Measurements from ENCODE around the gene LRRTM1.

The LRRTM1 gene

GRCh38 chr2:80302314-80303005 is 2.1 kb downstream of the LRRTM1 start:
- no peak for DNase-seq (ENCODE audit: low read depth in 2 of 2)

- no peak for DNase-seq (ENCODE audit: low read depth in 2 of 2)
Measured at GRCh38 chr2:80302001-80302313, 2.6 kb downstream of the LRRTM1 start.

DNA sequence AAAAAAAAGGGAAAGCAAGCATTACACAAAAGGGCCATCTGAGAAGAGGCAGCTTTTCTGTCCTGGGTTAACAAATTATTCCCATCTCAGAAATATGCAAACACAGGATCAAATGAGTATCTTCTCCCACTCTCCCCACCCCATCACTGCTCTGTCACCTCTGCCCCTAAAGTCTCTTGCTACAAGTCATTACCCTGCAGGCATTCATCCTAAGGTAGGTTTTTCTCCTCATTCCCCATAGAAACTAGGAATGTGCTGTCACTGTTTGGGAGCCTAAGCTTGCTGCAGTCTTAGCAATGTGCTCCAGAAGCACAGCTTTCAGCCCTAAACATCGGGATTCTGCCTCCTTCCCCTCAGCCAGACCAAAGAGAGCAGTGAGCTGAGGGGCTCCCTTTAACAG is 3.6 kb downstream of the LRRTM1 start:
- DNase-seq (ENCODE audit: low read depth in 2 of 2), result no peak

- no peak for DNase-seq (ENCODE audit: low read depth in 2 of 2)
Measured at GRCh38 chr2:80300346-80300745, 4.2 kb downstream of the LRRTM1 start.

- no peak for DNase-seq (ENCODE audit: low read depth in 2 of 2)
Measured at GRCh38 chr2:80299661-80300060, 4.9 kb downstream of the LRRTM1 start.

- DNase-seq (ENCODE audit: low read depth in 2 of 2), result no peak
Measured at GRCh38 chr2:80298954-80299353, 5.6 kb downstream of the LRRTM1 start.

DNA sequence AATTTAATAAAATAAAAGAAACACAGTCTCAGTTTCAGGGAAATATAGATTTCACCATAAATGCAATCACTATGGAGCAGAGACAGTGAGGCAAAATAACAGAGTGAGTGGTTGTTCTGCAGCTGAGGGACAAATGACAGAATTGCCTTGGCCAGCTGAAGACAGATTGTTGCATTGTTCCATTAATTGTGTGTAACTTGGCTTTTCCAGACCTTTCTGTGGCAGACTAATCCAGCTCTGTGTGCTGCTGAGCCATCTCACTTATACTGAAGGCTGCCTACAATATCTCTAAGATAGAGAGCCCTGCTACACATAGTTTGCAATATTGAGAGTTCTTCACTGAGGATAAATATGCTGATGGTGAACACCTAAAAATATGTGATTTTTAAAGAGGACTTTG is 11.5 kb downstream of the LRRTM1 start:
- DNase-seq (ENCODE audit: low read depth in 2 of 2), result no peak

- DNase-seq (ENCODE audit: low read depth in 2 of 2), result no peak
Measured at GRCh38 chr2:80292474-80292873, 12.1 kb downstream of the LRRTM1 start.

GRCh38 chr2:80291656-80292055 is 12.9 kb downstream of the LRRTM1 start:
- DNase-seq (ENCODE audit: low read depth in 2 of 2), result no peak

DNA sequence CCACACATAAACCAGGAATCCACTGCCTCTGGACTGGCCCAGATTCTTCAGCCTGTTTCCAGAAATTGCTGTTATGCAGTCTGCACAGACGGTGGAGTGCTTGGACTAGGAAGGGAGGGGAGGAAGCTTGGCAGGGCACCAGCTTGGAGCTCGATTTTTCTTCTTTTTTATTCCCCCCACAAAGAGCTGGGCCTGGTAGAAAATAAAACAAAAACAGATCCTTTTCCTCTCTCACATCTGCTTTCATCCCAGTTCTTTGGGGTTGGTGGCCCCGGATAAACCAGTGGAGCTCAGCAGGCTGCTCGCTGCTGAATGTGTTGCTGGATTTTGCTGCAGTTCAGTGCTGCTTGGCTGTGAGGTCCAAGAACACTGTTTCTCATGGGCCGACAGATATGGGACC is 16.0 kb downstream of the LRRTM1 start:
- DNase-seq (ENCODE audit: low read depth in 2 of 2), result no peak

DNA sequence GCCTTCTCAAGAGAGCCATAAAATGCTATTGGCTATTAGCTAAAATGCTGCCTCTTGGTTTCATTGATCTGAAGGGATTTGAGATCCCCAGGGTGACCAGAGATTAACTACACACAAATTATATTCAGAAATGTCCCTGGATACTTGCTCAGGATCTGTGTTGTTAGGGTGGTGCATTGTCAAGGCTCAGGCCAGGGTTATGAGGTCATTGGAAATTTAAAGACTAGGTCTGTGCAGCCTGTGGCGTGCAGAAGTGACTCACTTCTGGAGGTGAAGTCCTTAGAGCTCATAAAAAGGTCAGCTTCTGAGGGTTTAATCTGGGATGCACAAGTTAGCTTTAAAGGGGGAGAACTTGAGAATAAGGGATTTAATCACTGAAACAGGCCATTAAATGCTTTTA is 23.5 kb downstream of the LRRTM1 start:
- DNase-seq (ENCODE audit: low read depth in 2 of 2), result no peak

GRCh38 chr2:80280598-80280997 is 24.0 kb downstream of the LRRTM1 start:
- no peak for DNase-seq (ENCODE audit: low read depth in 2 of 2)

DNA sequence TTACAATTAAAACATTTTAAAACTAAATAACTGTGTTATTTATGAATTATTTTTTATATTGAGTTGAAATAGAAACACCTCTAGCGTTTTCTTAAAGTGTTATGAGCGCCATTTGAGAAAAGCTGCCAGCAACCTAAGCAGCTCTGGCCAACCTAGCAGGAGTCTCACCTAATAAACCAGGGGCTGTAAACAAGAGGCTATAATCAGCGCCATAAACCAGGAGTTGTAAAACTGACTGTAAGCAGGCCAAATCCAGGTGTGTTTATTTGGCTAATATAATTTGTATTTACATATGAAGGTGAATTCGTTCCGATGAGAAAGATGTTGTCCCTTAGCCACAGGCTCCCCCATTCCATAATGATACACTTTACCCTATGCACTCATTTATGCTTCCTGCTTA is 34.7 kb downstream of the LRRTM1 start:
- no peak for DNase-seq (ENCODE audit: low read depth in 2 of 2)

DNA sequence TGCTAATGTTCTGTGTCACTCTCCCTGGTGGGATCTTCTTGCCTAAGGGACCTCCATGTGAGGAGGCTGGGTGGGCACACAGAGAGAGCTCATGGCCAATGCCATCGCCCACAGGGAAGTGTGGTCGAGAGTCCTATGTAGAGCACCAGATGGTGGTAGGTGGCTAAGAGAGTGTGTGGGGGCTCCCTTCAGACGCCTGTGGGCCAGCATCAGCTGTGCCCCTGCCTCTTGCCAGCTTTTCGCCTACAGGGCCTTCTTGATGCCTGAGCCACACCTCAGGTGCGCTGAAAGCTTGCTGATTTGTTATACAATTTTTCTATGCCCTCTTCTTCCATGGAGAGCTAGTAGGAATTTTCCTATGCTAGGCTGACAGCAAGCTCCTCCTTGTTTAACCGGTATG is 38.3 kb downstream of the LRRTM1 start:
- DNase-seq (ENCODE audit: low read depth in 2 of 2), result no peak

DNA sequence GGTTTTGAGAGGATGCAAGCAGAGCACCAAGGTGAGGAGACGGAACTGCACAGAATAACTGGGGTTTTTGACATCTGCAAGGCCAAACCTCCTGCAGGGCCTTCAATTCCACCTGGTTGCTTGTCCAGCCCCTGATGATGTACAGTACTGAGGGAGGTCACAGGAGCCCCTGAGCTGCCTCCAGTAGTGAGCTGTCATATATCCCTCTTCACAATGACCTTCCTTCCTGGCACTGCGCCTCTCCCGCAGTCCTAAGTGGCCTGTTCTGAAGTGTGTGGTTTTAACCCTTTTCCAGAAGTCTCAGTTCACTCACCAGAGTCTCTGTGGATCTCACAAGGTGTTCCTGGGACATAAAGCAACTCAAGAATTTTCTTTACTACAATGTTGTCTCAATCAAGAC is 45.3 kb downstream of the LRRTM1 start:
- no peak for DNase-seq (ENCODE audit: low read depth in 2 of 2)

DNA sequence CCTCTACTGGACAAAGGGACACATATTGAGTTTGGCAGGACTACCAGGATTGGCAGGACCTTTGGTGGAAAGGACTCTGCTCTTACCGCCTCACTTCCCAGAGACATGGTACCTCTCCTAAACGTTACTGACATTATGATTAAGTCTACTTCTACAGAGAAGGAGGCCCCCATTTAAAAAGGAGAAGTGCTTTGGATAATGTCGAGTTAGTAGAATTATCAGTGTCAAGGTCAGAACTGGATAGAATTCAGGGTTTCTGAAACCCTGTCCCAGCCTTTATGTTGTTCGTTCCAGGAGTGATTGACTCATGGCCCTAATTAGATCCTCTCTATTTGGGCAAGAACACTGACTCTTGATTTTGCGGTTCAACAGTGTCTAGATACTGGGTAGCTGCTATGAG is 45.8 kb downstream of the LRRTM1 start:
- DNase-seq (ENCODE audit: low read depth in 2 of 2), result no peak

DNA sequence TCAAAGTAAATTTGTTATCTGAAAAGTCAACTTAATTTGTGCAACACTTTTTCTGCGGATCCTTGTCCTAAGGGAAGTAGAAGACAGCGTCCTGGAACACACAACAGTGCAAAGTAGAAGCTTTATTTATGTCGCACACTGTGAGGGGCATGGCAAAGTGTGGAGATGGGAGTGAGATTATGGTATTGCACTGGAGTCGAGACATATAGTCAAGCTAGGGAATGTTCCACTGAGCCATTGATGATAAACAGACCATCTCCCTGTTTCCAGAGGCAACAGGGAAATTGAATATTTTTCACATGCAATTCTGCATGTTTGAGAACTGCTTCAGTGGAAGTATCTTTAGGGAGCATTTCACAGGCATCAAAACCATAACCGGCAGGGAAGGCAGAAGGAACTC is 46.2 kb downstream of the LRRTM1 start:
- no peak for DNase-seq (ENCODE audit: low read depth in 2 of 2)

GRCh38 chr2:80257450-80257849 is 47.1 kb downstream of the LRRTM1 start:
- no peak for DNase-seq (ENCODE audit: low read depth in 2 of 2)

- DNase-seq (ENCODE audit: low read depth in 2 of 2), result no peak
Measured at GRCh38 chr2:80256782-80257167, 47.8 kb downstream of the LRRTM1 start.

DNA sequence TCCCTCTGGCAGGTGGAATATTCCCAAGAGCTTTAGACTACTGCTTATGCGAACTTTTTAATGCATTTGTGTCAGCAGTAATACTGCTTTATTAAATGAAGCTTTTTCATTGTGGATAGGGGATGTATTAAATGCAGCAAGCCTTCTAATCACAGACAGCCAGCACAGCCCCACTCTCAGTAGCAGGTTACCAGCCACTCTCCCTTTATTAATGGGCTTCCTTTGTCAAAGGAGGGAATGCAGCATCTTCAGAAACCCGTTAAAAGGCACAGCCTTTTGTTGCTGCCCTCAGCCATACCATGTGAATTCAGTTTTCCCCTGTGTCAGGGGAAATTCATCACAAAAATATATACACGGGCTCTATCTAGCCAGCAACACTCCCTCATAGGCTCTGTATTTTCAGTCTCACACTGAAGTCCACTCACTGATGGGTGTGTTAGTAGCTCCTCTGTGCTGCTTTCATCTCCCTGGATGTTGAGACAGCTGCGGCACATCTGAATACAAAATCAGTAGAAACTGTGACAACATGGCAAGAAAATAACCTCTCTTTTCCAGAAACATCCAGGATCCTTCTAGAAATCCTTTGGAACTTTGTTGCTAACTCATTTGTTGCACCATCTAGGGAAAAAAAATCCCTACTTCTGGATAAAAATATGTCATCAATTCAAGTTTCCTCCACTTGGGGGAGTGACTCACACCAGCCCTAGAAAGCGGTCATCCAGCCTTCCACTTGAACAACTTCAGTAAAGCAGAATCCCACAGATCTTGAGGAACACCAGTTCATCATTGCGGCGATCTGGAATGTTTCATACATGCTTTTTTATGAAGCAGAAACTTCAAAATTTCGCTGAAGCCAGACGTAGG is 48.4 kb downstream of the LRRTM1 start:
- DNase-seq (ENCODE audit: low read depth in 2 of 2), result no peak

DNA sequence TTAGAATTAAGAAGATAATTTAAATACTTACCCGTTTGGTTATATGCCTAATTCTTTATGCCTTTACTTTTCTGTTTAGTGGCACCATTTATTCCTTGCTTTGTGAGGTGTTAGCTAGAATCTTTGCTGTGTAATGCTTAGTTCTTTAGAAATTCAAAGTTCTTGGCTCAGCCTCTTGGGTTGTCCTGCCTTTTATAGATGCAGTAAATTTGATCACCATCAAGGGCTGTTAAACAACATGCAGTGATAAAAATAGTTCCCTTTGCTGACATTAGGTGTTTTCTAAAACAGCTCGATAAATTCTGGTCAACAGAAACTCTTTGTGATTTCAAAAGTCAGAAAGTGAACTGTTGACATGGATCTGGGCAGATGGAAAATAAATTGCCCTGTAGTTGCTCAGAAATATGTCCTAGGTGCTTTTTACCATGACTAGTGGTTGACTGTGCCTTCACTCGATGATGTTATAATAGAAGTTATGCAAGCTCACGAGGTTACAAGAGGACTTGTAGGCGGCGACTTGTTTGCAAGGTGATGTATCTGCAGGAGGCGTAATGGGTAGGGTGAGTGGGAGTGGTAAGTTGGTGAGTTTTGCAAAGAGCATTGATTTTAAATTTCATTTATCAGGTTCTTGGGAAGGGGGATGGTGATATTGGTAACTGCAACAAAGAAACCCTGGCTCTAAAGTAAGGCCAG is 52.1 kb downstream of the LRRTM1 start:
- DNase-seq (ENCODE audit: low read depth in 2 of 2), result no peak

Data from stimulated activated CD8-positive, alpha-beta memory T cell treated with anti-CD3 and anti-CD28 coated beads, Interleukin-15, amount 100 ng/mL, for 48 hours (primary cell).